Dendritic cell treated with granulocyte-macrophage colony-stimulating factor and Interleukin-4, amounts not matched to agents 40 ng/mL and 50 ng/mL, for 4 days (primary cell): ENCODE data around the gene PI4KB.

Experiments used
- H3K27ac Mint-ChIP-seq: one replicate; pipeline ENCODE4 v1.8.0; 2022; ENCODE audit warnings: mild to moderate bottlenecking, mixed read lengths
- H3K27me3 Mint-ChIP-seq: one replicate; pipeline ENCODE4 v1.8.0; 2022; ENCODE audit warnings: mild to moderate bottlenecking, mixed read lengths
- H3K36me3 Mint-ChIP-seq: one replicate; pipeline ENCODE4 v1.8.0; 2022; ENCODE audit warnings: low read depth, mixed read lengths
- H3K4me1 Mint-ChIP-seq: one replicate; pipeline ENCODE4 v1.8.0; 2022; ENCODE audit warnings: low read depth, mixed read lengths
- H3K4me3 Mint-ChIP-seq: one replicate; pipeline ENCODE4 v1.8.0; 2022; ENCODE audit warnings: mild to moderate bottlenecking, moderate library complexity, mixed read lengths
- H3K9me3 Mint-ChIP-seq: one replicate; pipeline ENCODE4 v1.8.0; 2022; ENCODE audit warnings: mixed read lengths
- intact Hi-C: fragments of 100-400 bp; cut with micrococcal nuclease; formaldehyde crosslinking; loops from one replicate; pipeline ENCODE4 v1.15.0; 2022

PI4KB gene

GRCh38 chr1:151255381-151255780 lies 71.8 kb downstream of the PI4KB start:
- Mint-ChIP-seq H3K4me3 (peak overlapping the region; percentile 77), H3K36me3 (peaks cover 34% of the 10 kb centered on the region), H3K27me3 (no peaks in the 10 kb centered on the region), H3K4me1 (peaks cover 26% of the 10 kb centered on the region), H3K9me3 (no peaks in the 10 kb centered on the region), H3K27ac (peak overlapping the region; percentile 97)
- intact Hi-C loops: loop anchor here (2.0 kb wide), 2 partner anchors 25 to 57 kb away; partner anchors contain the start of gene PIP5K1A

DNA sequence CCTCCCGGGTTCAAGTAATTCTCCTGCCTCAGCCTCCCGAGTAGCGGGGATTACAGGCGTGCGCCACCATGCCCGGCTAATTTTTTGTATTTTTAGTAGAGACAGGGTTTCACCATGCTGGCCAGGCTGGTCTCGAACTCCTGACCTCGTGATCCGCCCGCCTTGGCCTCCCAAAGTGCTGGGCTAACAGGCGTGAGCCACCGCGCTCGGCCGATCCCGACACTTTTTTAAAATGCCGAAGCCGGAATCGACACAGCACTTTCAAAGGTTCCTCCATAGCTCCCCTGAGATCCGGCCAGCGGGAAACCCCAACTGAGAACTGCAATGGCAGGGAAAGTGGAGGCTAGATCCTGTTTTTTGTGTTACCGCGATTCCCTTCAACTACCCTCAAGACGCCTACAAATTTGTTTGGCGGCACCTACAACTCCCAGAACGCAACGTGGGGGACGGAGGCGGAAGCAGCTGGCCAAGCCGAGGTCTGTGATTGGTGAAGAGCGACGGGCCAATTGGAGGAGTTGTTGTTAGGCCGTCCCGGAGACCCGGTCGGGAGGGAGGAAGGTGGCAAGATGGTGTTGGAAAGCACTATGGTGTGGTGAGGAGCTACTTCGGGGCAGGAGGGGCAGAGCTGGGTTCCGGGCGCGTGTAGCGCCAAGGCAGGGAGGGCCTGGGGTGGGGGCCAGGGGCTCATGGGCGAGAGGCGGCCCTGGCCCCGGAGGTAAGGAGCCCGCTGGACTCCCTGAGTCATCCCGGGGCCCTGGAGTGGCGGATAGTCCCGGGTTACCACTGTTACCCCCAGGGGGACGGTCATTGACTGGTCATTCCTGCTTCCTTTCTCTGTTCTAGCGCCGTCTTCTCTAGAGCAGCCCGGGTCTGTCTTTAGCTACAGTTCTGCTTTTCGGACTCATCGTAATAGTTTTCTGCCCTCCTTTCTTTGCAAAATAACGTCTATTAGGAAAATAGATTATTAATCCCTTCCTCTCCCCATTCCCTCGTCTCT lies 72.7 kb downstream of the PI4KB start, which contains the start of gene PSMD4:
Gene PSMD4, plus strand, starts transcription at position 518 of the 997 bp plus-strand sequence. Its CDS starts 49 bp downstream, at position 567.
- H3K9me3 Mint-ChIP-seq: no peaks in the 10 kb centered on the region
- intact Hi-C loops: loop anchor here (2.0 kb wide), 2 partner anchors 26 to 56 kb away; partner anchors contain the start of gene PIP5K1A
- H3K27ac Mint-ChIP-seq: peak within 1 kb of the TSS; percentile 97
- H3K4me1 Mint-ChIP-seq: peaks cover 26% of the 10 kb centered on the region
- peak within 1 kb of the TSS; percentile 77 for H3K4me3 Mint-ChIP-seq
- peaks cover 43% of the 10 kb centered on the region for H3K36me3 Mint-ChIP-seq
- H3K27me3 Mint-ChIP-seq: no peaks in the 10 kb centered on the region

GRCh38 chr1:151251656-151252470 lies 75.4 kb downstream of the PI4KB start:
- no peaks in the 10 kb centered on the region for H3K9me3 Mint-ChIP-seq
- H3K27ac Mint-ChIP-seq: no peak overlapping the region
- no peaks in the 10 kb centered on the region for H3K27me3 Mint-ChIP-seq
- intact Hi-C loops: no loop called here
- H3K36me3 Mint-ChIP-seq: peaks cover 55% of the 10 kb centered on the region
- no peak overlapping the region for H3K4me3 Mint-ChIP-seq
- peaks cover 15% of the 10 kb centered on the region for H3K4me1 Mint-ChIP-seq

GRCh38 chr1:151246786-151247185 lies 80.4 kb downstream of the PI4KB start:
- Mint-ChIP-seq H3K36me3 (peaks cover 88% of the 10 kb centered on the region), H3K27ac (peak overlapping the region; percentile 15), H3K4me1 (no peaks in the 10 kb centered on the region), H3K4me3 (no peak overlapping the region), H3K27me3 (no peaks in the 10 kb centered on the region), H3K9me3 (no peaks in the 10 kb centered on the region)
- intact Hi-C loops: no loop called here

GRCh38 chr1:151243683-151244216 lies 83.5 kb downstream of the PI4KB start:
- intact Hi-C loops: no loop called here
- H3K27me3 Mint-ChIP-seq: no peaks in the 10 kb centered on the region
- H3K9me3 Mint-ChIP-seq: no peaks in the 10 kb centered on the region
- H3K4me3 Mint-ChIP-seq: no peak overlapping the region
- peaks cover 100% of the 10 kb centered on the region for H3K36me3 Mint-ChIP-seq
- no peaks in the 10 kb centered on the region for H3K4me1 Mint-ChIP-seq
- H3K27ac Mint-ChIP-seq: no peak overlapping the region

DNA sequence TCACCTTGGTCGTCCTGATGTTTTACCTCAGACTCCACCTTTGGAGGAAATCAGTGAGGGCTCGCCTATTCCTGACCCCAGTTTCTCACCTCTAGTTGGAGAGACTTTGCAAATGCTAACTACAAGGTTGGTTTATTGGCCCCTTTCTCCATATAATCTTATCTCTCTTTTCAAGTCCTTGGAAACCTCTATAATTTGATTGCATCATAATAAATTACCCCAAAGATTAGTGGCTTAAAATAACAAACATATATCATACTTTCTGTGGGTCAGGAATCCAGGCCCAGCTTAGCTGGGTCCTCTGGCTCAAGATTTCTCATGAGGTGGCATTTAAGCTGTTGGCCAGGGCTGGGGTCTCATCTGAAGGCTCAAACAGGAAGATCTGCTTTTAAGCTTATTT lies 84.8 kb downstream of the PI4KB start:
- no peak overlapping the region for H3K4me3 Mint-ChIP-seq
- H3K27ac Mint-ChIP-seq: no peak overlapping the region
- no peaks in the 10 kb centered on the region for H3K27me3 Mint-ChIP-seq
- peaks cover 100% of the 10 kb centered on the region for H3K36me3 Mint-ChIP-seq
- H3K9me3 Mint-ChIP-seq: no peaks in the 10 kb centered on the region
- peaks cover 13% of the 10 kb centered on the region for H3K4me1 Mint-ChIP-seq
- intact Hi-C loops: no loop called here
